KMS-11 (cell line): ENCODE results near the gene NPLOC4.
A peak's percentile ranks its signal among the peaks of the same experiment; 100 is the strongest.

Experiments used
- H2AFZ ChIP-seq: fragments of 200-600 bp; sonication (generic); 2 replicates; pipeline ENCODE4 v1.6.1; 2016; ENCODE audit warnings: antibody characterized with exemption, mixed run types, low read depth
- H3K27ac ChIP-seq: fragments of 200-600 bp; sonication (generic); 2 replicates; pipeline ENCODE4 v1.6.1; 2016; ENCODE audit warnings: mild to moderate bottlenecking, mixed run types
- H3K27me3 ChIP-seq: fragments of 200-600 bp; sonication (generic); 2 replicates; pipeline ENCODE4 v1.6.1; 2017; ENCODE audit warnings: mild to moderate bottlenecking, low read depth, mixed run types, moderate library complexity; ENCODE audit not compliant: insufficient read depth
- H3K36me3 ChIP-seq: fragments of 200-600 bp; sonication (generic); 2 replicates; pipeline ENCODE4 v1.6.1; 2017; ENCODE audit warnings: mild to moderate bottlenecking, mixed run types; ENCODE audit not compliant: insufficient read depth
- H3K4me1 ChIP-seq: fragments of 200-600 bp; sonication (generic); 2 replicates; pipeline ENCODE4 v1.6.1; 2016; ENCODE audit warnings: mild to moderate bottlenecking, low read depth, mixed run types; ENCODE audit not compliant: poor library complexity, severe bottlenecking
- H3K4me2 ChIP-seq: fragments of 200-600 bp; sonication (generic); 2 replicates; pipeline ENCODE4 v1.7.0; 2016; ENCODE audit warnings: mild to moderate bottlenecking, mixed run types
- H3K4me3 ChIP-seq: fragments of 200-600 bp; sonication (generic); IDR thresholded peaks from 2 replicates; pipeline ENCODE4 v1.6.1; 2017; ENCODE audit warnings: low read depth, low read length, mixed read lengths; ENCODE audit not compliant: insufficient read depth
- H3K79me2 ChIP-seq: fragments of 200-600 bp; sonication (generic); 2 replicates; pipeline ENCODE4 v1.6.1; 2016; ENCODE audit warnings: low read depth, mixed run types; ENCODE audit not compliant: insufficient read depth
- H3K9ac ChIP-seq: fragments of 200-600 bp; sonication (generic); 2 replicates; pipeline ENCODE4 v1.6.1; 2016; ENCODE audit warnings: mild to moderate bottlenecking, mixed run types
- H4K20me1 ChIP-seq: fragments of 200-600 bp; sonication (generic); 2 replicates; pipeline ENCODE4 v1.6.1; 2016; ENCODE audit warnings: mild to moderate bottlenecking, mixed run types; ENCODE audit not compliant: insufficient read depth
- TF ChIP-seq, protein P1 (sequence below): fragments of 200-600 bp; sonication (generic); conservative IDR thresholded peaks from 2 replicates; pipeline ENCODE4 v1.6.1; 2017; ENCODE audit warnings: low read depth, mild to moderate bottlenecking, antibody characterized with exemption, low read length, moderate library complexity, mixed read lengths

Gene NPLOC4

DNA sequence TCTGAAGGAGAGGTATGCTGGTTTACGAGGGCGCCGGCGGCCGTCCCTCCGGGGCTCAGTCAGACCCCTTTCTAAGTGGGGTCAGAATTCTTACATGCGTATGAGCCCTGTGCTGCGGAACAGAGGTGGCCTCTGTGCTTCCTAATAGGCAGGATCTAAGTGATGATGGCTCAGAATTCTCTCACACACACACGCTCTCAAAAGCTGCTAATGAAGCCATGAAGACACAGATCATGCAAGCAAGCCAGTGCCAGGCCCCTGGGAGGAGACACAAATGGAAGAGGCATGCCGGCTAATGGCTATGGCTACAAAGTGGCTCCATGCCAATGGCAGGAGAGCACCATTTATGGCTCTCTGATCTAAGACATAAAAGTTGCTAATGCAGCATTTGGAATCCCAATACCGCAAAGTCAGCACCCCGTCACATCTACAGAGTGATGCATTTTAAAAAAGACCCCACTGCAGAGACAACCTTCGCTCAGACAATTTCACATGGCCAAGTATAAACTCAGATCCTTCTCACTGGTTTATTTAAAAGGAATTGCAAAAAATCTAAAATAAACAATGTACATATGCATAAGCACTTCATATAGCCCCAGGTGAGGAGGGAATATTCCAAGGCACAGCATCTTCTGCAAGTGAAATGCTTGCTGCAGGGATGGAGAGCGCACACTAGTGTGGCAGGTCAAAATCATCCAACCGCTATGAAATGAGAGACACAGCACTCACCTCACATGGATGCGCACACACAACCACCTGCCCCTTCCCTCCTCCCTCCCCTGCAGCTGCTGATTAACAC, 24.5 kb downstream of the NPLOC4 start:
- peaks cover 6% of the 10 kb centered on the region; the same call in 1 of the 2 replicates for H3K36me3 ChIP-seq
- no peaks in the 10 kb centered on the region for H4K20me1 ChIP-seq
- no peak overlapping the region for H2AFZ ChIP-seq
- no peak overlapping the region for H3K4me3 ChIP-seq
- H3K27ac ChIP-seq: no peak overlapping the region; the same call in 1 of the 2 replicates
- no peak overlapping the region for H3K4me2 ChIP-seq
- H3K27me3 ChIP-seq: no peaks in the 10 kb centered on the region
- peaks cover 72% of the 10 kb centered on the region for H3K79me2 ChIP-seq
- TF ChIP-seq, protein P1, sequence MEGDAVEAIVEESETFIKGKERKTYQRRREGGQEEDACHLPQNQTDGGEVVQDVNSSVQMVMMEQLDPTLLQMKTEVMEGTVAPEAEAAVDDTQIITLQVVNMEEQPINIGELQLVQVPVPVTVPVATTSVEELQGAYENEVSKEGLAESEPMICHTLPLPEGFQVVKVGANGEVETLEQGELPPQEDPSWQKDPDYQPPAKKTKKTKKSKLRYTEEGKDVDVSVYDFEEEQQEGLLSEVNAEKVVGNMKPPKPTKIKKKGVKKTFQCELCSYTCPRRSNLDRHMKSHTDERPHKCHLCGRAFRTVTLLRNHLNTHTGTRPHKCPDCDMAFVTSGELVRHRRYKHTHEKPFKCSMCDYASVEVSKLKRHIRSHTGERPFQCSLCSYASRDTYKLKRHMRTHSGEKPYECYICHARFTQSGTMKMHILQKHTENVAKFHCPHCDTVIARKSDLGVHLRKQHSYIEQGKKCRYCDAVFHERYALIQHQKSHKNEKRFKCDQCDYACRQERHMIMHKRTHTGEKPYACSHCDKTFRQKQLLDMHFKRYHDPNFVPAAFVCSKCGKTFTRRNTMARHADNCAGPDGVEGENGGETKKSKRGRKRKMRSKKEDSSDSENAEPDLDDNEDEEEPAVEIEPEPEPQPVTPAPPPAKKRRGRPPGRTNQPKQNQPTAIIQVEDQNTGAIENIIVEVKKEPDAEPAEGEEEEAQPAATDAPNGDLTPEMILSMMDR: no peak
- no peak overlapping the region for H3K9ac ChIP-seq
- H3K4me1 ChIP-seq: peaks cover 75% of the 10 kb centered on the region

DNA sequence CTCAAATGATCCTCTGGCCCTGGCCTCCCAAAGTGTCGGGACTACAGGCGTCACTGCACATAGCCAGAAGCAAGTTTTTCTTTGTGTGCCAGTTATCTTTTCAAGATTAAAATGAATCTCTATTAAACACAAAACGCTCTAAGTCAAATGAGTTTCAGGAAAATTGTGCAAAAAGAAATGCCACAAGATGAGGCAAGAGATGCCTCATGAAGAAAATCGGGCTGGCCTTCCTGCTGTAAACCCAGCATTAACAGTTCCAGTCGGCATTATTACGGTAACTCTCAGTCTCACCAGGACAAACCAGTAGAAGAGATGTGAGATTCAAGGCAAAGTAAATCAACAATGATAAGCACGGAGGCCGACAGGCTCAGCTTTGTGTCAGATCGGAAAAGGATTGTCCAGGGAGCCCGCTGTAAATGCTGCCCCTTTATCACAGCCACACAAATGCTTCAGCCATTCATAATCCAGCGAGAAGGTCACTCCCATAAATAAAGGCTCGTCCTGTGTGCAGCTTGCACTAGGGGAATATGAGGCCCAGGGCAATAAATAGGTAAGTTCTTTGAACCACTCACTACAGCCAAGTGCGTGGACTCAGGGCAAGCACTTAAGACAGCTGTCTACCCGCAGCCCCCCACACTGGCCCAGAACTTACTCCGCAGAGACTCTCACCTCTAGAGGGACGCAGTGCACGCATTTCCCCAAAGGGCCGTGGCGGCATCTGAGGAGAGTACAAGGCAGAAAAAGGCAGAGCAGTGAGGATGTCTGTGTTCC, 27.2 kb downstream of the NPLOC4 start:
- Histone ChIP-seq H4K20me1 (no peaks in the 10 kb centered on the region), H3K4me2 (peak overlapping the region; percentile 59; the same call in 1 of the 2 replicates), H3K79me2 (peaks cover 67% of the 10 kb centered on the region), H3K36me3 (no peaks in the 10 kb centered on the region; the same call in 1 of the 2 replicates), H3K4me1 (peaks cover 71% of the 10 kb centered on the region), H3K27me3 (no peaks in the 10 kb centered on the region), H3K27ac (peak overlapping the region; percentile 83), H3K4me3 (no peak overlapping the region), H3K9ac (no peak overlapping the region), H2AFZ (no peak overlapping the region)
- TF ChIP-seq, protein P1: no peak

DNA sequence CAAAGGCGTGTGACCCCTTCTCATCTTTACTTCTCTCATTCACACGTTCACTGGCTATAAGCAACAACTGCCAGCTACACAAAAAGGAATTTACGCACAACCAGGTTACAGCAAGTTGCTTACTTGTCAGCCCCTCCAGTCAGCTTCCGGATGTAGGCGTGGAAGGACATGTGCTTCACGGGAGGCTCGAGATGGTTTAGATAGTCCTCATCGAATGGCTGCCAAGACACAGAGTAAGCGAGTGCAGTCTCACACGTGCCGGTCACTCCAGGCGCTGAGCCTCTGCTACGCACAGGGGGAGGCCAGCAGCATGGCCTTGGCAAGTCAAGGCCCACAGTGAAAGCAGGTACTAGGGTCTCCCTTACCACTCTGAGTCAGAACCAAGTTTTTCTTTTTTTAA, 28.3 kb downstream of the NPLOC4 start:
- TF ChIP-seq, protein P1: no peak
- Histone ChIP-seq H3K9ac (no peak overlapping the region; the same call in 1 of the 2 replicates), H3K79me2 (peaks cover 67% of the 10 kb centered on the region), H3K4me1 (peaks cover 65% of the 10 kb centered on the region), H3K27me3 (no peaks in the 10 kb centered on the region), H3K4me3 (no peak overlapping the region), H3K36me3 (no peaks in the 10 kb centered on the region; the same call in 1 of the 2 replicates), H3K4me2 (peak overlapping the region; percentile 59), H4K20me1 (no peaks in the 10 kb centered on the region), H2AFZ (no peak overlapping the region), H3K27ac (peak overlapping the region; percentile 83)

DNA sequence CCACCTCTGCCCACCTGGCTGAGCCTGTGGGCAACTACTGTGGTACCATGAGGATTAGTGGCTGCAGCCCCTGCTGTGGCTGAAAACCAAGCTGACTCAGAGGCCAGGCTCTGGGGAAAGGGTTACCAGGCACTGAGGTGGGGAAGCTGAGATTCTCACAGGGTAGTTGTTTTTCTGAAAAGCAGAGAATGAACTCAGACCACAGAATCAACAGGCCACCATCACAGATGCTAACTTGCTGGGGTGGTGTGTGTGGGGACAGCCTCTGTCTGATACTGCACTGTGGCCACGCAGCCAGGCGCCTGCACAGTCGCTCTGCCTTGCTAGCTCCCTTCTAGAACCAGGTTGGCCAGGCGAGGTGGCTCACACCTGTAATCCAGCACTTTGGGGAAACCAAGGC, 28.8 kb downstream of the NPLOC4 start:
- H3K27me3 ChIP-seq: no peaks in the 10 kb centered on the region
- H3K4me1 ChIP-seq: peaks cover 66% of the 10 kb centered on the region
- peak overlapping the region; percentile 83 for H3K27ac ChIP-seq
- peak overlapping the region; percentile 88; the same call in 1 of the 2 replicates for H3K4me2 ChIP-seq
- H3K4me3 ChIP-seq: no peak overlapping the region
- TF ChIP-seq, protein P1: no peak
- peaks cover 62% of the 10 kb centered on the region for H3K79me2 ChIP-seq
- no peaks in the 10 kb centered on the region; the same call in 1 of the 2 replicates for H3K36me3 ChIP-seq
- no peak overlapping the region for H2AFZ ChIP-seq
- H3K9ac ChIP-seq: peak overlapping the region; percentile 38; the same call in 1 of the 2 replicates
- H4K20me1 ChIP-seq: no peaks in the 10 kb centered on the region
